ENCODE data around the gene DAPP1.

DNA sequence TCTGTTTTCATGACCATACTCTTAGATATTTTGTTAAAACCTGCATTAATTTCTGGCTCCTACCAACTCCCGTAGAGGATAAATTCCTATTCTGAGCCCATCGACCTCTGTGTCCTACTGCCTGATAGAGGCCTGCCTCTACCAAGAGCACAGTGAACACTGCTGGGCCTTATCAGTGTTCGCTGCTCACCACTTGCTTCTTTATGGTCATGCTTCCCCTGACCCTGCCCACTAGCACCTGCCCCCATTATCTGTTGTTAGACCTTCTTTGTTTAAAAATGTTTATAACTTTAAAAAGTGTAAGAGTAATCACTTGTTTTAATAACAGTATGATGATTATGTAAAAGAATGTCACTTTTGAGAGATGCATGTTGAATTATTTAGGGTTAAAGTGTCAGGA, 6.1 kb downstream of the DAPP1 start:
- TF ChIP-seq EZH2 (IDR thresholded peaks at IDR 0.05) (no peak), POLR2AphosphoS5 (IDR thresholded peaks at IDR 0.05; ENCODE audit: borderline replicate concordance, low read depth, low read length) (no peak)

Measured in SK-N-MC (cell line).